ENCODE results near the gene RBM19. TPM values are rescaled to one million over a fixed set of nuclear protein-coding genes. Genes with fewer than 3 reads are reported as not detected.

The RBM19 gene
- total and polyA plus RNA-seq, 2 of the 4 experiments (the other 2 are of a cell fraction), result 18.7 to 19.2 TPM

DNA sequence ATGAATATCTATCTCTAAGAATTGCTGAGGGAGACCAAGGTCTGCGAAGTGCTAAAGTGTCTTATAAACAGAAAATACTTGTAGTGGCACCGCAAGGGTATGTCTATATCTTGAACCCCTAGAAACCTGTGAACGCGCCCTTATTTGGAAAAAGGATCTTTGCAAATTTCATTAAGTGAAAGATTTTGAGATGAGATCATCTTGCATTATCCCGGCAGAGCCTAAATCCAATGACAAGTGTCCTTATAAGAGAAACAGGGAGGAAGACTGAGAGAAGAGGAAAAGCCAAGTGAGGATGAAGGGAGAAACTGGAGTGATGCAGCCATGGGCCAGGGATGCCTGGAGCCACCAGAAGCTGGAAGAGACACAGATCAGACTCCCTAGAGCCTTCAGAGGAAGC, 27.7 kb downstream of the RBM19 start:
- H3K9me3 ChIP-seq (ENCODE audit: control insufficient read depth, insufficient read depth, low read length), result no peaks in the 10 kb centered on the region
- no peak for TF ChIP-seq NFE2L2 (IDR thresholded peaks at IDR 0.05; ENCODE audit: low read depth, low read length)
- TF ChIP-seq, protein P1, sequence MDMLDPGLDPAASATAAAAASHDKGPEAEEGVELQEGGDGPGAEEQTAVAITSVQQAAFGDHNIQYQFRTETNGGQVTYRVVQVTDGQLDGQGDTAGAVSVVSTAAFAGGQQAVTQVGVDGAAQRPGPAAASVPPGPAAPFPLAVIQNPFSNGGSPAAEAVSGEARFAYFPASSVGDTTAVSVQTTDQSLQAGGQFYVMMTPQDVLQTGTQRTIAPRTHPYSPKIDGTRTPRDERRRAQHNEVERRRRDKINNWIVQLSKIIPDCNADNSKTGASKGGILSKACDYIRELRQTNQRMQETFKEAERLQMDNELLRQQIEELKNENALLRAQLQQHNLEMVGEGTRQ (IDR thresholded peaks at IDR 0.05; ENCODE audit: low read depth, low read length), result no peak
- TF ChIP-seq POLR2A (IDR thresholded peaks at IDR 0.05; ENCODE audit: low read depth, low read length), result no peak
- TF ChIP-seq MAFK (IDR thresholded peaks at IDR 0.05; ENCODE audit: low read depth, low read length), result no peak
- no peak for TF ChIP-seq MXI1 (IDR thresholded peaks at IDR 0.05; ENCODE audit: borderline replicate concordance, low read depth, low read length)
- no peak for TF ChIP-seq MAZ (IDR thresholded peaks at IDR 0.05; ENCODE audit: borderline replicate concordance, low read depth, low read length)
- TF ChIP-seq CEBPB (IDR thresholded peaks at IDR 0.05; ENCODE audit: low read depth, low read length), result no peak
- no peak for TF ChIP-seq RFX5 (IDR thresholded peaks at IDR 0.05; ENCODE audit: low read depth, low read length)
- ATAC-seq (ENCODE audit: low read depth) (no peak), DNase-seq (no peak)
- no peak overlapping the region for H3K9ac ChIP-seq (ENCODE audit: low read depth, low read length)
- POLR2A ChIA-PET (ENCODE audit: unreplicated experiment), result no interaction called here
- H2BK20ac ChIP-seq (ENCODE audit: low read depth, low read length), result no peak overlapping the region
- no peaks in the 10 kb centered on the region for H3K27me3 ChIP-seq (ENCODE audit: control insufficient read depth, insufficient read depth, low read length)
- H4K8ac ChIP-seq (ENCODE audit: low read depth in 2 of 2, low read length in 2 of 2), result no peak overlapping the region
- intact Hi-C loops (cut with micrococcal nuclease) (no loop called here), in situ Hi-C loops (cut with MboI; ENCODE audit: low sequenced_read_pairs) (no loop called here), dilution Hi-C loops (cut with HindIII; ENCODE audit: low sequenced_read_pairs, unreplicated experiment) (no loop called here)
- no peak overlapping the region for H3K4me3 ChIP-seq (ENCODE audit: insufficient read depth, low read depth, low read length)
- H3K4ac ChIP-seq (ENCODE audit: low read depth, low read length), result no peak overlapping the region
- H3K36me3 ChIP-seq (ENCODE audit: control insufficient read depth, insufficient read depth, low read length), result peaks cover 35% of the 10 kb centered on the region
- 100% methylated on average over 2 of the region's 5 CpGs; no CpG with 5 or more reads in 1 of the 2 experiments for WGBS, 2 experiments (ENCODE audit: extremely low coverage in 2 of 2, insufficient read length in 1 of 2)
- H3K23ac ChIP-seq (ENCODE audit: low read depth, low read length), result no peak overlapping the region
- H4K5ac ChIP-seq (ENCODE audit: low read depth, low read length), result no peak overlapping the region
- no peak overlapping the region for H2BK120ac ChIP-seq (ENCODE audit: low read depth, low read length)
- no peak overlapping the region for H2BK15ac ChIP-seq (ENCODE audit: low read depth, low read length)
- H3K4me1 ChIP-seq (ENCODE audit: control insufficient read depth, insufficient read depth, low read length), result no peaks in the 10 kb centered on the region
- no peak overlapping the region for H3K27ac ChIP-seq (ENCODE audit: insufficient read depth, low read length)
- no peaks in the 10 kb centered on the region for H3K9me1 ChIP-seq (ENCODE audit: insufficient read depth, low read length)
- H3K14ac ChIP-seq (replicated peaks; ENCODE audit: low read depth, low read length), result no peak overlapping the region
- H3K56ac ChIP-seq (ENCODE audit: extremely low read depth, insufficient read depth, low read length), result no peak overlapping the region
- H3K18ac ChIP-seq (ENCODE audit: low read depth, low read length), result no peak overlapping the region
- H4K20me1 ChIP-seq (ENCODE audit: insufficient read depth, low read length), result no peaks in the 10 kb centered on the region
- no peak overlapping the region for H4K91ac ChIP-seq (ENCODE audit: insufficient read depth, low read depth, low read length)
- no peak overlapping the region for H2AK5ac ChIP-seq (ENCODE audit: low read depth, low read length)
- no peak overlapping the region for H3K4me2 ChIP-seq (ENCODE audit: low read depth, low read length)
- CTCF ChIA-PET, result no interaction called here
- no peak overlapping the region for H2BK5ac ChIP-seq (ENCODE audit: low read depth, low read length, poor library complexity, severe bottlenecking)
- no TSS peak for BruUV-seq (replicated peaks)
- no peaks in the 10 kb centered on the region for H3K79me1 ChIP-seq (ENCODE audit: low read depth in 1 of 2, low read length in 2 of 2)
- no peak overlapping the region for H2AK9ac ChIP-seq (replicated peaks; ENCODE audit: low read depth, low read length, poor library complexity)
- no peak overlapping the region for H2AFZ ChIP-seq (replicated peaks; ENCODE audit: low read length, poor library complexity)
